BE2C (cell line): ENCODE results near the gene MRPL48.
"Not testable (repeated sequence)": the region's sequence is repeated elsewhere in the genome, so short reads cannot be mapped to it uniquely, and the experiment has no call there.

Experiments used
- DNase-seq: peaks from one replicate; pipeline ENCODE4 v3.0.0-alpha.2; 2020
- H3K27me3 ChIP-seq: fragments of 250-450 bp; sonication (Bioruptor Pico); 2 replicates; pipeline ENCODE4 v1.5.1; 2020; ENCODE audit warnings: mild to moderate bottlenecking
- H3K36me3 ChIP-seq: fragments of 250-450 bp; sonication (Bioruptor Pico); 2 replicates; pipeline ENCODE4 v1.5.1; 2020; ENCODE audit warnings: mild to moderate bottlenecking
- H3K4me1 ChIP-seq: fragments of 250-450 bp; sonication (Bioruptor Pico); 2 replicates; pipeline ENCODE4 v1.5.1; 2020
- H3K4me3 ChIP-seq: 2 replicates; pipeline ENCODE4 v1.5.1; 2011; ENCODE audit warnings: low read depth, low read length
- H3K9me3 ChIP-seq: fragments of 250-450 bp; sonication (Bioruptor Pico); 2 replicates; pipeline ENCODE4 v1.5.1; 2020
- CTCF ChIP-seq: IDR thresholded peaks from 2 replicates; pipeline ENCODE4 v1.5.1; 2012; ENCODE audit warnings: mild to moderate bottlenecking, low read depth, low read length

The MRPL48 gene

DNA sequence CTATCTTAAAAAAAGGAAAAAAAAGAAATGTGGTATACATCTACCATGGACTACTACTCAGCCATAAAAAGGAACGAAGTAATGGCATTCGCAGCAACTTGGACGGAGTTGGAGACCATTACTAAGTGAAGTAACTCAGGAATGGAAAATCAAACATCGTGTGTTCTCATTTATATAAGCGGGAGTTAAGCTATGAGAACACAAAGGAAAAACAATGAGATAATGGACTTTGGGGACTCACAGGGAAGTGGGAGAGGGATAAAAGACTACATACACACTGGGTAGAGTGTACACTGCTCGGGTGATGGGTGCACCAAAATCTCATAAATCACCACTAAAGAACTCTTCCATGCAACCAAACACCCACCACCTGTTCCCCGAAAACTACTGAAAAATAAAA, 38.6 kb upstream of the MRPL48 start:
- Histone ChIP-seq H3K36me3 (0 out of 2 replicates have a peak, but pooled peaks cover 2% of the 10 kb centered on the region), H3K27me3 (no peaks in the 10 kb centered on the region), H3K4me3 (no peak overlapping the region), H3K9me3 (no peaks in the 10 kb centered on the region), H3K4me1 (no peaks in the 10 kb centered on the region; the same call in 1 of the 2 replicates)
- no peak for DNase-seq
- no peak for TF ChIP-seq CTCF

DNA sequence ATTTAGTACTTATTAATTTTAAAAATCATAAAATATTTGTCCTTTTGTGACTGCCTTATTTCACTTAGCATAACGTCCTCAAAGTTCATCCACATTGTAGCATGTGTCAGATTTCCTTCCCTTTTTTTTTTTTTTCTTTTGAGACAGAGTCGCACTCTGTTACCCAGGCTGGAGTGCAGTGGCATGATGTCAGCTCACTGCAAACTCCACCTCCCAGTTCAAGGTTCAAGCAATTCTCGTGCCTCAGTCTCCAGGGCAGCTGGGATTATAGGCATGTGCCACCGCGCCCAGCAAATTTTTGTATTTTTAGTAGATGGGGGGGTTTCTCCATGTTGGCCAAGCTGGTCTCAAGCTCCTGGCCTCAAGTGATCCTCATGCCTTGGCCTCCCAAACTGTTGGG, 37.4 kb upstream of the MRPL48 start:
- Histone ChIP-seq H3K27me3 (no peaks in the 10 kb centered on the region), H3K9me3 (no peaks in the 10 kb centered on the region), H3K36me3 (0 out of 2 replicates have a peak, but pooled peaks cover 2% of the 10 kb centered on the region), H3K4me3 (no peak overlapping the region), H3K4me1 (no peaks in the 10 kb centered on the region; the same call in 1 of the 2 replicates)
- DNase-seq: no peak
- no peak for TF ChIP-seq CTCF

GRCh38 chr11:73750862-73751261, 36.8 kb upstream of the MRPL48 start:
- H3K4me3 ChIP-seq, H3K27me3 ChIP-seq, H3K9me3 ChIP-seq, DNase-seq, H3K4me1 ChIP-seq, H3K36me3 ChIP-seq: not testable (repeated sequence)

DNA sequence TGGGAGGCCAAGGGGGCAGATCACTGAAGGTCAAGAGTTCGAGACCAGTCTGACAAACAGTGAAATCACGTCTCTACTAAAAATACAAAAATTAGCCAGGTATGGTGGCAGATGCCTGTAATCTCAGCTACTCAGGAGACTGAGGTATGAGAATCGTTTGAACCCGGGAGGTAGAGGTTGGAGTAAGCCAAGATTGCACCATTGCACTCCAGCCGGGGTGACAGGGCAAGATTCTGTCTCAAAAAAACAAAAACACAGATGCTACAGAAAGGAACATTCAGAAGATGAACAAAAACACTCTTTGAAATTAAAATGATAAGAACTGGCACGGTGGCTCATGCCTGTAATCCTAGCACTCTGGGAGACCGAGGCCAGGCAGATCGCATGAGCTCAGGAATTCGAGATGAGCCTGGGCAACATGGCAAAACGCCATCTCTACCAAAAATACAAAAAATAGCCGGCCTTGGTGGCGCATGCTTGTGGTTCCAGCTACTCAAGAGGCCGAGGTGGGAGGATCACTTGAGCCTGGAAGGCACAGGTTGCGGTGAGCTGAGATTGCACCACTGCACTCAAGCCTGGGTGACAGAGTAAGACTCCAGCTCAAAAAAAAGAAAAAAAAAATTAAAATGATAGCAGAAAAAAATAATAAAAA, 35.3 kb upstream of the MRPL48 start:
- Histone ChIP-seq H3K9me3 (no peaks in the 10 kb centered on the region), H3K4me1 (no peaks in the 10 kb centered on the region; the same call in 1 of the 2 replicates), H3K27me3 (no peaks in the 10 kb centered on the region), H3K4me3 (no peak overlapping the region), H3K36me3 (0 out of 2 replicates have a peak, but pooled peaks cover 2% of the 10 kb centered on the region)
- DNase-seq: no peak
- no peak for TF ChIP-seq CTCF

GRCh38 chr11:73752903-73753302, 34.8 kb upstream of the MRPL48 start:
- Histone ChIP-seq H3K27me3 (no peaks in the 10 kb centered on the region), H3K36me3 (no peaks in the 10 kb centered on the region), H3K4me3 (no peak overlapping the region), H3K4me1 (no peaks in the 10 kb centered on the region), H3K9me3 (no peaks in the 10 kb centered on the region)
- DNase-seq: no peak
- TF ChIP-seq CTCF: no peak

DNA sequence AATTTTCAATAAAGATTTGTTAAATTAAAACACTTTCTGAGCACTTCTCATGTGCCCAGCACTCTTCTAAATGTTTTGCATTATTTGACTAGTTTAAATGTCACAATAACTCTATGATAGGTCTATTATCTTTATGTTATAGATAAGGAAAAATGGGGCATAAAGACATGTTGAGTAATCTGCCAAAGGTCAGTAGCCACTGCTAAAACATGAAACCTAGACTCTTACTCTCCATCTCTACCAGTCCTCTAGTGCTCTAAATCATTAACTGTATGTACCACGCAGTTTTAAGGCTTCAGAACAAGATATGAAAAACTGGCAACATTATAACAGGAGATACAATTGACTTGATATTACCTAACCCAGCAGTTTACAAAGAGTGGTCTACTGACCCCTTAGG, 33.7 kb upstream of the MRPL48 start:
- no peak for DNase-seq
- no peaks in the 10 kb centered on the region for H3K9me3 ChIP-seq
- H3K27me3 ChIP-seq: no peaks in the 10 kb centered on the region
- H3K4me1 ChIP-seq: no peaks in the 10 kb centered on the region
- no peaks in the 10 kb centered on the region for H3K36me3 ChIP-seq
- TF ChIP-seq CTCF: no peak
- no peak overlapping the region for H3K4me3 ChIP-seq
